Measurements from ENCODE around the gene FBXL19.
"Not testable (repeated sequence)": the region's sequence is repeated elsewhere in the genome, so short reads cannot be mapped to it uniquely, and the experiment has no call there.

FBXL19 gene, protein sequence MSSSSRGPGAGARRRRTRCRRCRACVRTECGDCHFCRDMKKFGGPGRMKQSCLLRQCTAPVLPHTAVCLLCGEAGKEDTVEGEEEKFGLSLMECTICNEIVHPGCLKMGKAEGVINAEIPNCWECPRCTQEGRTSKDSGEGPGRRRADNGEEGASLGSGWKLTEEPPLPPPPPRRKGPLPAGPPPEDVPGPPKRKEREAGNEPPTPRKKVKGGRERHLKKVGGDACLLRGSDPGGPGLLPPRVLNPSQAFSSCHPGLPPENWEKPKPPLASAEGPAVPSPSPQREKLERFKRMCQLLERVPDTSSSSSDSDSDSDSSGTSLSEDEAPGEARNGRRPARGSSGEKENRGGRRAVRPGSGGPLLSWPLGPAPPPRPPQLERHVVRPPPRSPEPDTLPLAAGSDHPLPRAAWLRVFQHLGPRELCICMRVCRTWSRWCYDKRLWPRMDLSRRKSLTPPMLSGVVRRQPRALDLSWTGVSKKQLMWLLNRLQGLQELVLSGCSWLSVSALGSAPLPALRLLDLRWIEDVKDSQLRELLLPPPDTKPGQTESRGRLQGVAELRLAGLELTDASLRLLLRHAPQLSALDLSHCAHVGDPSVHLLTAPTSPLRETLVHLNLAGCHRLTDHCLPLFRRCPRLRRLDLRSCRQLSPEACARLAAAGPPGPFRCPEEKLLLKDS

GRCh38 chr16:30923554-30924075 is at the start of gene FBXL19:
Gene FBXL19, plus strand, starts transcription at chr16:30923572. Its CDS starts 2,183 bp downstream, at chr16:30925755.
- in situ Hi-C loops (cut with HindIII; ENCODE audit: low sequenced_read_pairs), result no loop called here

GRCh38 chr16:30874244-30874820 is 49.0 kb upstream of the FBXL19 start:
- in situ Hi-C loops (cut with HindIII; ENCODE audit: low sequenced_read_pairs), result no loop called here

DNA sequence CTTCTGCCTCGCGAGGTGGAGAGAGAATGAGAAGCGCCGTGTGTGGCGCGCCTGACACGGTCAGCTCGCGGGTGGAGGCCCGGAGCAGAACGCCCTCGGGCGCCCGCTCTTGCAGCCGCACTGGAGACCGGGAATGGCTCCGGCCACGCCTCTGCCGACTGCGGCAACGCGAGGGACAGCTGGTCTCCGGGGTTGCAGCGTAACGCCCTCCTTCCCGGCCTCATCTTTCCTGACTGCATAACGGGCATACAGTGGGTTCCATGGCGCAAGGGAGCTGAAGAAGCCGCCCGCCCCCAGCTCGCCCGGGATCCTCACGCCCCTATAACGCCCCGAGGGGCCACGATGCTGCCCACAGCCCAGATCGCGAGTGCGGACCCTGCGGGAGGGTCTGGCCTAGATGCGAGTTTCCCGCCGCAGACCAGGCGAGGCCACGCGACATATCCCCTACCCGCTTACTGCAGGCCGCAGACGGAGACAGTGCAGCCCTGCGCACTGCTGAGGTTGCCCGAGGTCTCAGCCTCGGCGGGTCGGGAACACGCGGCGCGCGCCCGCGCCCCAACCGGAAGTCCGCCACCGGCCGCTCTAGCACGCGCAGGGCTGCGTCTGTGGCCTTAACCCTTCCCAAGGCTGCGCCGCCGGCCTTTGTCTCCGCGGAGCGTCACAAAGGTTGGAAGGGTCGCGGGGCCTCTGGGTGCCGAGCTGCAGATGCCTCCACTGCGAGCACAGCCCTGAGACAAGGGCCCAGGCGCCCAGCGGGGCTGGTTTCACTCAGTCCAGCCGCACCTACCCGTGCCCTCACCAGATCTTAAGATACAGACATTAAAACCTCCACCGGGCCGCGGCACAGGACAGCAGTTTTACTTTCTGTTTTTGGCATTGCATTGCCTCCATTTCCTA is 48.3 kb upstream of the FBXL19 start:
- in situ Hi-C loops (cut with HindIII; ENCODE audit: low sequenced_read_pairs), result no loop called here

DNA sequence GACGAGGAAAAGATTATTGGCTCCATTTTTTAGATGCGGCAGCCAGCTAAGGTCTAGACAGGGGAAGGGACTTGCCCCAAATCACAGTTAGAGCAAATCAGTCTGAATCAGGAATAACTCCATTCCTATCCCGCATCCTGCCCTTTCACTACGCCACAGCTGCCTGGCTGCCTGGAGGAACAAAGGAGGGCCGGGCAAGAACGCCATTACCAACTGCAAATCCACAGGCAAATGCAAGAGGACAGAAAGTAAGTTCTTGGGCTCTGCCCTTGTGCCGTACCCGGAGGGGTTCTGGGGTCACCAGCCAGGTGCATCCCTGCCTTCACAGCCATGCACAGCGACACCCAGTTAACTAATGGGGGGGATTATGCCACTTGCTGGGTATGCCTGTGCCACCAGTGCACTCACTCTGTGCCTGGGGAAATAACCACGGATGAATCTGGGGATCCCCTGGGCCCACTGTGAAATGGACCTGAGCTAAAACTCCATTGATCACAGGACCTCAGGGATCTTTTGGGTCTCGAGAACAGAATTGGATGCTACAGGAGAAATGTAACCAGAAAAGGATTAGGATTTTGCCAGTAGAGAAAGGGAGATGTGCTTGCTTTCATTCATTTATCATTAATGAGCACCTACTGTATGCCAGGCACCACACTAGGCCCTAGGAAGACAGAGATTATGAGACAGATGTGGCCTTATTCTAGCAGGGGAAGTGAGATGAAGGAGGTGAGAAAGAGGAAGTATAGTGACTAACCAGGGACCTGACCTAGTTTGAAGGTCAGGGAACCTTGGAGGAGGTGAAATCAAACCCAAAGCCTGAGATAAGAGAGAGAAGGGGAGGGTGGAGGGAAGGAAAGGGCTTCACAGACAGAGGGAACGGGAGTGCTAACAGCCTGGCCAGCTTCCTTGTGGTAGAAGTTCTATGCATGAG is 47.2 kb upstream of the FBXL19 start:
- in situ Hi-C loops (cut with HindIII; ENCODE audit: low sequenced_read_pairs), result no loop called here

- in situ Hi-C loops (cut with HindIII; ENCODE audit: low sequenced_read_pairs), result no loop called here
Observed at GRCh38 chr16:30876867-30877266, 46.5 kb upstream of the FBXL19 start.

DNA sequence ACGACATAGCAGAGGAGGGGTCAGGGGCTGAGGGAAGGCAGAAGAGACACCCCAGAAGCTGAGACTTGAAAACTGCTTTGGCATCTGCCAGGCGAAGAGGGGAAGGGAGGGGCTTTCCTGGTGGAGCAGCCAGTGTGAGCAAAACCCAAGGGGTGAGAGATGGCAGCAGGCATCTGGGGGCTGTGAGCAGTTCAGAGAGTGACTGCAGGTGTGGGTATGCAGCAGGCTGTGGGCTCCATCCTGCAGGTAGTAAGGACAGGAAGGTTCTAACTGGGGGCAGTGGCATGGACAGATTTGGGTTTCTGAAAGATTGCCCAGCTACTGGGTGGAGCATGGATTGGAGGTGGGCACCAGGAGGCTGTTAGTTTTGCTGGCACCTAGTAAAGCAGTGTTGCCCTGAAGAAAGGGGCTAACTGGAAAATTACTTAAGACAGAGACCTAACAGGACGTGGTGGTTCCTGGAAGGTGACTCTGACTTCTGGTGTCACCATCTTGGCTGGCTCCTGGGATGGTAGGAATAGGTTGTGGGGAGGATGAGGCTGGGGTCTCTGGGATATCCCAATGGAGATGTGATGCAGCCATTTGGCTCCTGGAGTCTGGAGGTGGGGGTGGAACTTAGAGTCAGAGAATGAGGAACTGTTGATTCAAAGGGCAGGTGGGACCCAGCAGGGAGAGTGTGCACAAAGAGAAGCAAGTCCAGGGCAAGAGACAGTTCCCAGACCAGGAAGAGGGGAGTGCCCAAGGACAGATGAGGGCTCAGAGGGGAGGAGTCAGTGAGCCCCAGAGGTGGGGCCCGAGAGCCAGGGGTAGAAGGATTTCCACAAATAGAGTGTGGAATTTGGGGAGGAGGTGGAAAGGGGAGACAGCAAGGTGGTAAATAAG is 40.7 kb upstream of the FBXL19 start:
- in situ Hi-C loops (cut with HindIII; ENCODE audit: low sequenced_read_pairs), result no loop called here

GRCh38 chr16:30884760-30885159 is 38.6 kb upstream of the FBXL19 start:
- in situ Hi-C loops (cut with HindIII; ENCODE audit: low sequenced_read_pairs), result no loop called here

DNA sequence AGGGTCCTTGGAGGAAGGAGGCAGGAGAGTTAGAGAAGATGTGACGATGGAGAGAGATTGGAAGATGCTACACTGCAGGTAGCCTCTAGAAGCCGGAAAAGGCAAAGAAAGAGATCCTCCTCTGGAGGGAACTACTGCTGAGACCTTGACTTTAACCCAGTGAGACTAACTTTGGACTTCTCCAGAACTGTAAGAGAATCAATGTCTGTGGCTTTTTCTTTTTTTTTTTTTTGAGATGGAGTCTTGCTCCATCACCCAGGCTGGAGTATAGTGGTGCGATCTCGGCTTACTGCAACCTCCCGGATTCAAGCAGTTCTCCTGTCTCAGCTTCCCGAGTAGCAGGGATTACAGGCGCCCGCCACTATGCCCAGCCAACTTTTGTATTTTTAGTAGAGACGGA is 38.2 kb upstream of the FBXL19 start:
- in situ Hi-C loops (cut with HindIII; ENCODE audit: low sequenced_read_pairs), result no loop called here

GRCh38 chr16:30886145-30886544 is 37.2 kb upstream of the FBXL19 start:
- in situ Hi-C loops (cut with HindIII; ENCODE audit: low sequenced_read_pairs), result no loop called here

DNA sequence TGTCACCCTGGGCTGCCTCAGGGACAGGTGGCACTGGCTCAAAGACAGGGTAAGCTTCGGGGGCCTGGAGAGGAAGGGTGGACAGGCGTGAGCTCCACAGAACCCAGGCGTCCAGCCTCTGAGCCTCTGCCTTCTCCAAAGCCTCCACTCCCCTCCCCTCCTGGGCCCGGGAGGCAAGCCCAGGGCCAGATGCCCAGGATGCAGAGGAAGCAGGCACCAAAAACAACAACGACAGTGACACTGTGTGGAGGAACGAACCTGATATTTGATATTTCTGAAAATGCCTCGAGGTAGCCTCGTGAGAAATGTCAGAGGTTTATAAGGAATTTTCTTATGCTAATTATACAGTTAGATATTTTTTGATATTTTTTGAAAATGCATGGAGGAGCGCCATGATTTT is 35.4 kb upstream of the FBXL19 start:
- in situ Hi-C loops (cut with HindIII; ENCODE audit: low sequenced_read_pairs), result no loop called here

DNA sequence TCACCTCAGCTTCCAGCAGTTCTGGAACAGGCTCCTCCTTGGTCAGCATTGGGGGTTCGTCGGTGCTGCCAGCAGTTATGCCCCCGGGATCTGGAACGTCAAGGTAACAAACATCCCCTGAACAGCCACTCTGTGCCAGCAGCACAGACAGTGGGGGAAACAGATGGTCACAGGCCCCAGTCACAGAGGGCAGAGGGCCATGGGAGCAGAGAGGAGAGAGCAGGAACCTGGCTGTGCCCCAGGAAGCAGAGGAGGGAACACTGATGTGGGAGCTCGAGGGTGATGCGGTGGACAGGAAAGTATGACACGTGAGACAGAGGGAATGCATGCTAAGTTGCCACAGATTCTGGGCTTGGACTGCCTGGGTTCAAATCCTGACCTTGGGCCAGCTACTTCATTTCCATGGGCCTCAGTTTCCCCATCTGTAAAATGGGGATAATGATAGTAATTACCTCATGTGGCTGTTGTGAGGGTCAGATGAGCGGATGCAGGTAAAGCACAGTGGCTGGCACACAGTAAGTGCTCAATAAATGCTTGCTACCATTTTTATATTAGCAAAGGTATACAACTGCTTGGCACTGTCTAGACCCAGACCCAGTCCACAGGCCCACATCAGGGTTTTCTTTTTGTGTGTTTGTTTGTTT is 34.4 kb upstream of the FBXL19 start:
- in situ Hi-C loops (cut with HindIII; ENCODE audit: low sequenced_read_pairs), result no loop called here

DNA sequence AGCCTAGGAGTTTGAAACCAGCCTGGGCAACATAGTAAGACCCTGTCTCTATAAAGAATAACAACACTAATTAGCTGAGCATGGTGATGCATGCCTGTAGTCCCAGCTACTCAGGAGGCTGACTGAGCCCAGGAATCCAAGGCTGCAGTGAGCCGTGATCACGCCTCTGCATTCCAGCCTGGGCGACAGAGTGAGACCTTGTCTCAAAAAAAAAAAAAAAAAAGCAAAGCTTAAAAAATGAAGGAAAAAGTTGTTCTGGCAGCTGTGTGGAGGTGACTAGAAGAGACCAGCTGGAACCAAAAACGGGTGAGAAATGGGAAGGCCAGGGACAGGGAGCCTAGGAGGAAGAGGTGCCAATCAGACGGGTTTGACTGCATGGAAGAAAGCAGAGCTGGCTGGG is 33.7 kb upstream of the FBXL19 start:
- in situ Hi-C loops (cut with HindIII; ENCODE audit: low sequenced_read_pairs), result no loop called here

DNA sequence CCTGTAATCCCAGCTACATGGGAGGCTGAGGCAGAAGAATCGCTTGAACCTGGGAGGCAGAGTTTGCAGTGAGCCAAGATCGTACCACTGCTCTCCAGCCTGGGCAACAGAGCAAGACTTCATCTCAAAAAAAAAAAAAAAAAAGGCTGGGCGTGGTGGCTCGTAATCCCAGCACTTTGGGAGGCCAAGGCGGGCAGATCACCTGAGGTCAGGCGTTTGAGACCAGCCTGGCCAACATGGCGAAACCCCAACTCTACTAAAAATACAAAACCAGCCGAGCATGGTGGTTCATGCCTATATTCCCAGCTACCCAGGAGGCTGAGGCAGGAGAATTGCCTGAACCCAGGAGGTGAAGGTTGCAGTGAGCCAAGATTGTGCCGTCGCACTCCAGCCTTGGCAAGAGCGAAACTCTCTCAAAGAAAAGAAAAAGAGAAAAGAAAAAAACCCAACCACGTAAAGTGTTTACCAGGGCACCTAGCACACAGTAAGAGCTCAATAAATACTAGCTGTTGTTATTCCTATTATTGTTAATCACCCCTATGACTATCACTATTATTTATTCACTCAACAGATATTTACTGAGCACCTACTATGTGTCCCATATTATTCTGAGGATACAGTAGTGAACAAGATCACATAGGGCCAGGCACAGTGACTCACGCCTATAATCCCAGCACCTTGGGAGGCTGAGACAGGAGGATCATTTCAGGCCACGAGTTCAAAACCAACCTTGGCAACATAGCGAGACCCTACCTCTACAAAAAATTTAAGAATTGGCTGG is 32.1 kb upstream of the FBXL19 start:
- in situ Hi-C loops (cut with HindIII; ENCODE audit: low sequenced_read_pairs), result not testable (repeated sequence)

- in situ Hi-C loops (cut with HindIII; ENCODE audit: low sequenced_read_pairs), result no loop called here
Observed at GRCh38 chr16:30892670-30893416, 30.5 kb upstream of the FBXL19 start.

DNA sequence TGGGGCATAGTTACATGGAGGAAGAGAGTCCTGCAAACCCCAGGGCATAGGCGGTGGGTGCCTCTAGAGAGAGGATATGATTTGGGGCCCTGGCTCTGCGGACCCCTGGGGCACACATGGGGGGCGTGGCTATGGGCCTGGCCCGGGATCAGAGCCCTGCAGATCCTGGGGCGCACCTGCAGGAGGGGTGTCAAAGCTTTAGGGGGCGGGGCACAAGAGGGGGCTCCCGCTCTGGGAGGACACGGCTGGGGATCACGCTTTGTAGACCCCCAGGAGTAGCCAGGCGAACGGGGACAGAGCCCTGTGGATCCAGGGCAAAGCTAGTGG is 30.0 kb upstream of the FBXL19 start:
- in situ Hi-C loops (cut with HindIII; ENCODE audit: low sequenced_read_pairs), result no loop called here

DNA sequence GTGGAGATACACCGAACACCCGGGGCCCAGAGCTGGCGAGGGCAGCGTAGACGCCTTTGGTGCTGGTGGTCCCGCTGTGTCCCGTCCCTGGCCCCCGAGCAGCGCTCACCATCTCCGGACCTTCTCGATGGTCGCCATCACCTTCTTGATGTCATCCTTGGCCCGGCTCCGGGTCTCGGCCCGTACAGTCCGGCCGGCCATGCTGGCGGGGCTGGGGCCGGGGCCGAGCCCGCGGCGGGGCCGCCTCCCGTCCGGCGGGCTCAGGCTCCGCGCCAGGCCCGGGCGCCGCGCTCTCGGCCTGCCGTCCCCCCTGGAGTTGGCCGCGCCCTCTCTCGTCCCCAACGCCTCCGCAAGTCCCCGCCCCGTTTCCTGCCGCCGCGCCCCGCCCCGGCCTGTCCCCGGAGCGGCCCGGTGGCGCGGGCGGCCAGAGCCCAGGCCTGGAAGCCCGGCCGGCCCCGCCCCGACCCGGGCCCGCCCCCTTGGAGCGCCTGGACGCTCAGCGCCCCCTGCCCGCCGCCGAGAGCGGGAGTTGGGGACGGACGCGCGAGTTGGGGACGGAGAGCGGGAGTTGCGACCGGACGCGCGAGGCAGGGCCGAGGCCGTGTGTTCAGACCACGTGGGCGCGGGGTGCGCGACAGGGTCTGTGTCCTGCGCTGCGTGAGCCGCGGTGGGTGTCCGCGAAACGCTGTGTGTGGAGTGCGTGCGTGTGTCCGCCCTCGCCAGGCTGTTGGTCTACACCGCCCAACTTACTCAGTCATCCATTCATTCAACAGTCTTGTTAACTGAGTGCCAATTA is 29.4 kb upstream of the FBXL19 start, which contains the start of gene BCL7C:
Gene BCL7C (minus strand): TSS at position 334 of the 796 bp plus-strand sequence. CDS start 133 bp downstream, at position 201.
- in situ Hi-C loops (cut with HindIII; ENCODE audit: low sequenced_read_pairs), result no loop called here
